SK-N-SH (cell line): Measurements from ENCODE around the gene TP53BP1. TPM values are rescaled to one million over a fixed set of nuclear protein-coding genes. Genes with fewer than 3 reads are reported as not detected.
A peak's percentile ranks its signal among the peaks of the same experiment; 100 is the strongest.

Experiments
- CTCF ChIP-seq: fragments of 200-600 bp; sonication (generic); IDR thresholded peaks from 2 replicates; pipeline ENCODE4 v1.6.1; 2017; ENCODE audit warnings: antibody characterized with exemption, mild to moderate bottlenecking, moderate library complexity
- EP300 ChIP-seq, 2 experiments: IDR thresholded peaks; 2 replicates each; pipeline versions ENCODE4 v1.4.0 to v1.6.1; 2012; ENCODE audit warnings: borderline replicate concordance in 1 of 2, low read depth in 1 of 2, low read length in 1 of 2
- FOSL2 ChIP-seq: IDR thresholded peaks from 2 replicates; pipeline ENCODE4 v1.4.0; 2012; ENCODE audit warnings: low read depth, mild to moderate bottlenecking, moderate library complexity, borderline replicate concordance
- FOXJ3 ChIP-seq: sonication (generic); formaldehyde crosslinking; IDR thresholded peaks from 2 replicates; pipeline ENCODE4 v1.5.1; 2020; ENCODE audit warnings: mild to moderate bottlenecking, missing genetic modification reagents
- GABPA ChIP-seq: IDR thresholded peaks from 2 replicates; pipeline ENCODE4 v1.4.0; 2012; ENCODE audit warnings: low read depth, mild to moderate bottlenecking
- IRF3 ChIP-seq: fragments of 150-350 bp; IDR thresholded peaks from 2 replicates; pipeline ENCODE4 v1.6.1; 2016; ENCODE audit warnings: mild to moderate bottlenecking, low read depth, low read length
- MAX ChIP-seq: IDR thresholded peaks from 2 replicates; pipeline ENCODE4 v1.4.0; 2012; ENCODE audit warnings: low read depth
- MXI1 ChIP-seq: IDR thresholded peaks from 2 replicates; pipeline ENCODE4 v1.6.1; 2012; ENCODE audit warnings: mild to moderate bottlenecking, low read depth, low read length, improper control_type of control experiment
- NFIC ChIP-seq: IDR thresholded peaks from 2 replicates; pipeline ENCODE4 v1.4.0; 2012; ENCODE audit warnings: borderline replicate concordance
- NRF1 ChIP-seq: IDR thresholded peaks from 2 replicates; pipeline ENCODE4 v1.6.1; 2012; ENCODE audit warnings: low read depth, mild to moderate bottlenecking, low read length
- POLR2AphosphoS5 ChIP-seq: IDR thresholded peaks from 2 replicates; pipeline ENCODE4 v1.6.1; 2012; ENCODE audit warnings: low read depth, low read length
- RCOR1 ChIP-seq: fragments of 150-350 bp; IDR thresholded peaks from 2 replicates; pipeline ENCODE4 v1.6.1; 2017; ENCODE audit warnings: antibody characterized with exemption, low read length
- REST ChIP-seq: IDR thresholded peaks from 2 replicates; pipeline ENCODE4 v1.6.1; 2012; ENCODE audit warnings: mild to moderate bottlenecking, low read depth, low read length, moderate library complexity
- RXRA ChIP-seq: IDR thresholded peaks from 2 replicates; pipeline ENCODE4 v1.4.0; 2012; ENCODE audit warnings: low read depth, mild to moderate bottlenecking, borderline replicate concordance
- SIN3A ChIP-seq: IDR thresholded peaks from 2 replicates; pipeline ENCODE4 v1.6.1; 2012; ENCODE audit warnings: low read depth, mild to moderate bottlenecking, low read length, moderate library complexity, borderline replicate concordance
- SMC3 ChIP-seq: IDR thresholded peaks from 2 replicates; pipeline ENCODE4 v1.6.1; 2012; ENCODE audit warnings: low read depth, low read length, improper control_type of control experiment
- TAF1 ChIP-seq: IDR thresholded peaks from 2 replicates; pipeline ENCODE4 v1.6.1; 2012; ENCODE audit warnings: low read depth, mild to moderate bottlenecking, low read length, moderate library complexity, borderline replicate concordance
- ZBTB33 ChIP-seq: IDR thresholded peaks from 2 replicates; pipeline ENCODE4 v1.4.0; 2012; ENCODE audit warnings: low read depth, borderline replicate concordance
- polyA plus RNA-seq, 3 experiments: library from polyadenylated mRNA; depleted of rRNA; stranded (reverse); fragments of >200 nt; gene quantifications; 2 replicates each; pipeline ENCODE4 v1.2.3, GENCODE V29; 2012
- TF ChIP-seq, protein P1 (sequence below): fragments of 150-350 bp; IDR thresholded peaks from 2 replicates; pipeline ENCODE4 v1.6.1; 2017; ENCODE audit warnings: antibody characterized with exemption, low read length, low read depth, borderline replicate concordance

TP53BP1 gene
- polyA plus RNA-seq, 1 of the 3 experiments (the other 2 are of a cell fraction), result 27.1 TPM

- TF ChIP-seq REST (0 out of 2 replicates have a peak, but pooled peaks have one; percentile 3), NFIC (0 out of 2 replicates have a peak, but pooled peaks have one; percentile 43), GABPA (no peak), MXI1 (no peak), SIN3A (peak; percentile 66; the same call in 1 of the 2 replicates), IRF3 (no peak), EP300 (IDR thresholded peaks at IDR 0.05; ENCODE audit: borderline replicate concordance in 1 of 2, low read depth in 1 of 2, low read length in 1 of 2) (peak in 1 of 2 experiments; percentile 63; a peak in 1 of 4 replicates), CTCF (peak; percentile 71), TAF1 (no peak), NRF1 (no peak), FOSL2 (peak; percentile 97), ZBTB33 (no peak), RXRA (peak; percentile 75; the same call in 1 of the 2 replicates), FOXJ3 (CRISPR knock-in tag) (no peak), POLR2AphosphoS5 (peak; percentile 67; the same call in 1 of the 2 replicates), SMC3 (peak; percentile 46), RCOR1 (no peak), MAX (peak; percentile 50; the same call in 1 of the 2 replicates)
- TF ChIP-seq, protein P1, sequence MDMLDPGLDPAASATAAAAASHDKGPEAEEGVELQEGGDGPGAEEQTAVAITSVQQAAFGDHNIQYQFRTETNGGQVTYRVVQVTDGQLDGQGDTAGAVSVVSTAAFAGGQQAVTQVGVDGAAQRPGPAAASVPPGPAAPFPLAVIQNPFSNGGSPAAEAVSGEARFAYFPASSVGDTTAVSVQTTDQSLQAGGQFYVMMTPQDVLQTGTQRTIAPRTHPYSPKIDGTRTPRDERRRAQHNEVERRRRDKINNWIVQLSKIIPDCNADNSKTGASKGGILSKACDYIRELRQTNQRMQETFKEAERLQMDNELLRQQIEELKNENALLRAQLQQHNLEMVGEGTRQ, result no peak
Measured at GRCh38 chr15:43440721-43441281, 52.2 kb downstream of the TP53BP1 start (continued).
